ENCODE data around the gene IRF8.

DNA sequence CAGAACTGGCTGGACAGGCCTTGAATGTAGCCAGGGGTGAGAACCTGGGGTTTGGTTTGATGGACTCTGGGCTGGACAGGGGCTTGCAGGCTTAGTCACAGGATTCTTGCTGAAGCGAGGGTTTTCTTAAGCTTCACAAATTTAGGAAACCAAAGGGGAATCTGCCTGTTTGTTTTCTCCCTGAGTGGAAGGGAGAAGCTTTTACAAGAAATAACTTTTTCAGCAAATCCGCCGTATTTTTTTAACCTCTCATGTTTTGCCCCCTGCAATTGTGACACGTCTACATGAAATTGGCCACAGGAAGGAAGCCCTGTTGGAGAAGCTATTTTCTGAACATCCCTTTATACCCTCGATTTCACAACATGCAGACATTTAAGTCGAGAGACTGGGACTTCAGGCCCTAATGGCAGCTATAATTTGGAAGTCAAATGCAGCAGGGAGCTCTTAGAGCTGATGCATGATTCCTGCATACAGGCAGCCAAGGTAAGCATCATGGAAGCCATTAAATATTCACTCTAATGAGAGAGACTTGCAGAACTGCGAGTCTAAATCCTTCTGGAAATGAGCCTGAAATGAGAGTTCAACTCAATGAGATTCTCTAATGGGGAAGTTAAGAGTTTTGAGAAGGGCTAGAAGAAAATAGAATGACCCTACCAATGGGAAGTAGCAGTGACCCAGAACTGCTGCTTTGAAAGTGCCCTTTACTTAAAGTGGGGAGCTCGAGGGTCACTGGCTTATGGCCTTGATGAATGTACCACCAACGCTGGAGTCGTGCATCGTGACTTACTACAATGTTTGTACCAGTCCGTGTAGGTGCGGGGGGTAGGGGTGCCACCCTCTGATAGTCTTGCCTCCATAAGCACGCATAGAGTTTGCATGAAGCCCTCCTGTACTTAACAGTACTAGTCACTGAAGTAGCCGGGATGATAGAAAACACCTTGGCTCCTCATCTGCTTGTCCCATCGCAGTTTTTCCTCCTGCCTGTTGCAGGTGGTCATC is 45.1 kb upstream of the IRF8 start:
- TF ChIP-seq, protein P1, sequence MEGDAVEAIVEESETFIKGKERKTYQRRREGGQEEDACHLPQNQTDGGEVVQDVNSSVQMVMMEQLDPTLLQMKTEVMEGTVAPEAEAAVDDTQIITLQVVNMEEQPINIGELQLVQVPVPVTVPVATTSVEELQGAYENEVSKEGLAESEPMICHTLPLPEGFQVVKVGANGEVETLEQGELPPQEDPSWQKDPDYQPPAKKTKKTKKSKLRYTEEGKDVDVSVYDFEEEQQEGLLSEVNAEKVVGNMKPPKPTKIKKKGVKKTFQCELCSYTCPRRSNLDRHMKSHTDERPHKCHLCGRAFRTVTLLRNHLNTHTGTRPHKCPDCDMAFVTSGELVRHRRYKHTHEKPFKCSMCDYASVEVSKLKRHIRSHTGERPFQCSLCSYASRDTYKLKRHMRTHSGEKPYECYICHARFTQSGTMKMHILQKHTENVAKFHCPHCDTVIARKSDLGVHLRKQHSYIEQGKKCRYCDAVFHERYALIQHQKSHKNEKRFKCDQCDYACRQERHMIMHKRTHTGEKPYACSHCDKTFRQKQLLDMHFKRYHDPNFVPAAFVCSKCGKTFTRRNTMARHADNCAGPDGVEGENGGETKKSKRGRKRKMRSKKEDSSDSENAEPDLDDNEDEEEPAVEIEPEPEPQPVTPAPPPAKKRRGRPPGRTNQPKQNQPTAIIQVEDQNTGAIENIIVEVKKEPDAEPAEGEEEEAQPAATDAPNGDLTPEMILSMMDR (CRISPR knock-in tag; IDR thresholded peaks at IDR 0.05), result no peak
- no peak for TF ChIP-seq POLR2A (IDR thresholded peaks at IDR 0.05; ENCODE audit: insufficient read depth in 1 of 2, low read depth in 2 of 2, low read length in 2 of 2)
- no peak for TF ChIP-seq POLR2AphosphoS2 (IDR thresholded peaks at IDR 0.05; ENCODE audit: low read depth, low read length)
- TF ChIP-seq CHD2 (IDR thresholded peaks at IDR 0.05; ENCODE audit: low read depth, low read length), result no peak
- TF ChIP-seq KDM1A (CRISPR knock-in tag; IDR thresholded peaks at IDR 0.05), result no peak
- TF ChIP-seq, protein P2, sequence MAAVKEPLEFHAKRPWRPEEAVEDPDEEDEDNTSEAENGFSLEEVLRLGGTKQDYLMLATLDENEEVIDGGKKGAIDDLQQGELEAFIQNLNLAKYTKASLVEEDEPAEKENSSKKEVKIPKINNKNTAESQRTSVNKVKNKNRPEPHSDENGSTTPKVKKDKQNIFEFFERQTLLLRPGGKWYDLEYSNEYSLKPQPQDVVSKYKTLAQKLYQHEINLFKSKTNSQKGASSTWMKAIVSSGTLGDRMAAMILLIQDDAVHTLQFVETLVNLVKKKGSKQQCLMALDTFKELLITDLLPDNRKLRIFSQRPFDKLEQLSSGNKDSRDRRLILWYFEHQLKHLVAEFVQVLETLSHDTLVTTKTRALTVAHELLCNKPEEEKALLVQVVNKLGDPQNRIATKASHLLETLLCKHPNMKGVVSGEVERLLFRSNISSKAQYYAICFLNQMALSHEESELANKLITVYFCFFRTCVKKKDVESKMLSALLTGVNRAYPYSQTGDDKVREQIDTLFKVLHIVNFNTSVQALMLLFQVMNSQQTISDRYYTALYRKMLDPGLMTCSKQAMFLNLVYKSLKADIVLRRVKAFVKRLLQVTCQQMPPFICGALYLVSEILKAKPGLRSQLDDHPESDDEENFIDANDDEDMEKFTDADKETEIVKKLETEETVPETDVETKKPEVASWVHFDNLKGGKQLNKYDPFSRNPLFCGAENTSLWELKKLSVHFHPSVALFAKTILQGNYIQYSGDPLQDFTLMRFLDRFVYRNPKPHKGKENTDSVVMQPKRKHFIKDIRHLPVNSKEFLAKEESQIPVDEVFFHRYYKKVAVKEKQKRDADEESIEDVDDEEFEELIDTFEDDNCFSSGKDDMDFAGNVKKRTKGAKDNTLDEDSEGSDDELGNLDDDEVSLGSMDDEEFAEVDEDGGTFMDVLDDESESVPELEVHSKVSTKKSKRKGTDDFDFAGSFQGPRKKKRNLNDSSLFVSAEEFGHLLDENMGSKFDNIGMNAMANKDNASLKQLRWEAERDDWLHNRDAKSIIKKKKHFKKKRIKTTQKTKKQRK (IDR thresholded peaks at IDR 0.05; ENCODE audit: low read length), result no peak
- TF ChIP-seq POLR2AphosphoS5 (IDR thresholded peaks at IDR 0.05; ENCODE audit: low read depth, low read length), result no peak
- TF ChIP-seq NBN (conservative IDR thresholded peaks at IDR 0.05), result no peak
- TF ChIP-seq MXI1 (IDR thresholded peaks at IDR 0.05; ENCODE audit: borderline replicate concordance, low read depth, low read length), result no peak
- no peak for TF ChIP-seq ZNF12 (CRISPR knock-in tag; IDR thresholded peaks at IDR 0.05)
- TF ChIP-seq PPARG (CRISPR knock-in tag; conservative IDR thresholded peaks at IDR 0.05), result no peak
- no peak for TF ChIP-seq ZNF44 (CRISPR knock-in tag; IDR thresholded peaks at IDR 0.05)

Data from HepG2 (cell line).